HG03571 (cell line): ENCODE results near the gene LRRC4B.

Source experiments
- ATAC-seq: cut with Tn5 transposase; IDR thresholded peaks from one replicate; pipeline ENCODE4 v1.9.1; 2021; ENCODE audit not compliant: unreplicated experiment

The LRRC4B gene

DNA sequence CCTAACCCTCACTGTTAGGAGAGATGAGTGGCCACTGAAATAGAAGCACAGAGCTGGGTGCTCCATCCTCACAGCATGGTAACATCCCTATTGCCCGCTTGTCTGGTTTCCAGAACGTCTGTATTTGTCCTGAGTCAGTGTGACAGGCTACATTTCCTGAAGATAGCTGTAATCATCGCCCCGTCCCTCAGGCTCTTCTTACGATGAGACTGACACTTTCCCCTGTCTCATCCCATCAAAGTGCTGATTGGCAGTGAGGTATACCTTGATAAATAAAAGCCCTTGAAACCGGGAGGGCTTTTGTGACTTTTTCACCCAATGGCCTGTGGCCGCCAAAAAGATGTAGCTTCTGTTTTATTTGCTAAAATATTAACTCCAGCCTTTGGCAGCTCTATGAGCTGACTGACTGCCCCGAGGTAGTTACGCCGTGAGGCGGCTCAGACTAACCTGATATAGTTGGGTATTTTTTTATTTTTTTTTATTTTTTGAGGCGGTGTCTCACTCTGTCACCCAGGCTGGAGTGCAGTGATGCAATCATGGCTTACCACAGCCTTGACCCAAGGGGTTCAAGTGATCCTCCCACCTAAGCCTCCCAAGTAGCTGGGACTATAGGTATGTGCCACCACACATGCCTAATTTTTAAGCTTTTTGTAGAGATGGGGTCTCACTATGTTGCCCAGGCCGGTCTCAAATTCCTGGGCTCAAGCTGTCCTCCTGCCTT lies 5.7 kb upstream of the LRRC4B start:
- no peak for ATAC-seq

DNA sequence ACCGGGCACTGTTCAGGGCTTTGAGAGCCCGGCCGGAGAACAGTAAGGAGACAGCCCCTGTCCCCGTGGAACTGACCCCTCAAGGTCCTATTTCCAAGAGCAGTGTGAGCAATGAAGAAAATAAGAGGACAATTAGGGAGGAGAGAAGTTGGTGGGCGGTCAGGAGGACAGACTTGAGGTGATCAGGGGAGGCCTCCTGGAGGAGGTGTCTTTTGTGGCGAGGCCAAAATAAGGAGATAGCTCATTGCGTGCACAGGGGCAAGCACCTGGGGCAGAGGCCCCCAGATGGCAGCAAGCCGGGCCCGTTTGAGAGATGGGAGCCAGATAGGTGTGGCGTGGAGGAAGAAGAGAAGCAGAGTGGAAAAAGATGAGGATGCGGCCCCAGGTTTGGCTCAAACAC lies 2.8 kb upstream of the LRRC4B start:
- no peak for ATAC-seq

DNA sequence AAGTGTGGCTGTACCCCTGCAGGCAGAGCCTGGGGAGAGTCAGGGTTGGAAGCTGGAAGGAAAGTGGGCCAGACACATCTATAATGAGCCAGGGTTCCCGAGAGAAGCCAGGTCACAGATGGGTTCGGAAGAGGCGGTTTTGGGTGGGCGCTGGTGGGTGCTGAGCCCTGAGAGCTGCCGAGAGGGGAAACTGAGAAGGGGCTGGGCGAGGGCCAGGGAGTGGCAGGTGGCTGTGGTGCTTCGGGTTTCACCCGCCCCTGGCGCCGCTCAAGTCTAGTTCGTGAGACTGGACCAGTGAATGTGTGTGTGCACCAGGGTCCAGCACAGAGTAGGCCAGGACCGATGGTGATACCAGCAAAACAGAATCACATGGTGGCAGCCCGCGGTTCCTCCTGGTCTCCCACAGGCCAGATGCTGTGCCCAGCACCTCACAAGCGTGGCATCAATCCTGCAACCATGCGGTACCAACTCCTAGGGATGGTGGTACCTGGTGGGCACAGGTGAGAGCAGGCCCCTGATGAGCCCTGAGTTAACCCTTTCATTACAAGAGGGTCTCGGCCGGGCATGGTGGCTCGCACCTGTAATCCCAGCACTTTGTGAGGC lies 1.8 kb upstream of the LRRC4B start:
- ATAC-seq = no peak

DNA sequence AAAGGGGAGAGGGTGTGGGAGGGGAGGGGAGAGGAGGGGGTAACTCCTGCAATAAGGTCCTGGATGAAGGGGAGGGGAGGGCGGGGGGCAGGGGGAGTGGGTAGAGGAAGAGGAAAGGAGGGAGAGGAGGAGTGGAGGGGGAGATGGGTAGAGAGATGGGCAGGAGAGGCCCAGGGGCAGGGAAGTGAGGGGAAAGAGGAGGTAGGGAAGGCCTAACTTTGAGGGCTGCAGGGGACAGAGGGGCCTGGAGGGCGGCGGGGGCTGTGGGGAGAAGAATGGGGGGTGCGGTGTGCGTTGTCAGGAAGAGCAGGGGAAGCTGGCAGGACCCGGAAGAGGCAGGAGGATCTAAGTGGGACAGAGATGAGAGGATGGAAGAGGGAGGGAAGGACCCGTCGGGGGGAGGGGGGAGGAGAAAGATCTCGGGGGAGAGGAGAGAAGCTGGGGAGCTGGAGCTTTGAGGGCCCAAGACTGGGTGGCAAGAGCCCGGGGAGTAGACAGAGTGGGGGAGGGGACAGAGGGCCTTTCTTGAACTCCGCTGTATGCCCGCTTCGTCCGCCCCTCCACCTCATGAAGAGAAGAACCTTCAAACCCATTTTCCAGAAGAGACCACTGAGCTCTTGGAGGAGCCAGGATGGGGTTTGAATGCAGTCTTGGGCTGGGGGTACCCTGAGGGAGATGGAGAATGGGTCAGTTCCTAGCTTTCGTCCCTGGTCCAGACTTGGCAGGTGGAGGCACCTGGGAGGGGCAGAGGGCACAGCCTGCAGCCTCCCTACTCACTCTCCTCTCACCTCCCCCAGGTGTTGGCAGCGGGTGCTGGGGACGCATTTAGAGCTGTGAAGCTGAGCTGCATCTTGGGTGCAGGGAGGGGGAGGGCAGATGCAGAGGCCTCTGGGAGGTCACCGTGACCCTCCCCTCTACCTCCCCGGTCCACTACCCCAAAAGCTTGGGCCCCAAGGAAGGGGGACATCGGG lies 778 bp upstream of the LRRC4B start:
- no peak for ATAC-seq

DNA sequence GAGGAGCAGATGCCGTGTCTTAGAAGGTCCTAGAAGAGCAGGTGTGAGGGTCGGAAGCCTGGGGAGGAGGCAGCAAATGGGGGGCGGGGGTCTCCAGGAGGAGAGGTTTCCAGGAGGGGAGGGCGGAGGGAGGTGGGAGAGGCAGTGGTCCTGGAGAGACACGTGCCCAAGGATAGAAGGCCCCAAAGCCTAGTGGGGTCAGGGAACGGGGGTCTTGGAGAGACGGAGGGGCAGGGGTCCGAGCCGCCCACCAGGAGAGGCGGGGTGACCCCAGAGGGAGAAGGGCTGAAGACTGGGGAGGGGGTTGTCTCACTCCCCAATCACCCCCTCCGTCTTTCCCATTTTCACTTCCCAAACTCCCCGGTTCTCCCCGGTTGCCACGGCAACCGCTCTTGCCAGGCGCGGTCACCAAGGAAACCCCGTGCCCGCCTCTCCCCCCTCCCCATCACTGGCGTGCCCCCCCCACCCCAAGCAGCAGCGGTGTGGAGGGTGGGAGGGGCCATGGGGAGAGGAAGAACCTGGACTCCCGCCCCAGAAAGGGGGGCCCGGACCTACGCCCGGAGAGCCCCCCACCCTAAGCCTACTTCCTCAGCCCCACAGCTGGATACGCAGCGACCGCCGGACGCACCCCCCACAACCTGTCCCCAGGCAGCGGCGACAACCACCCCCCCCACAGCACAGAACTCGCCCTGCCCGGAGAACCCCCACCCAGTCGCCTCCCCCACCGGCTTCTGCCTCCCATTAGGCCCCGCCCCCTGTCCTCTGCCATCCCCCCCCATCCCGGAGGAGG lies 988 bp downstream of the LRRC4B start:
- no peak for ATAC-seq

DNA sequence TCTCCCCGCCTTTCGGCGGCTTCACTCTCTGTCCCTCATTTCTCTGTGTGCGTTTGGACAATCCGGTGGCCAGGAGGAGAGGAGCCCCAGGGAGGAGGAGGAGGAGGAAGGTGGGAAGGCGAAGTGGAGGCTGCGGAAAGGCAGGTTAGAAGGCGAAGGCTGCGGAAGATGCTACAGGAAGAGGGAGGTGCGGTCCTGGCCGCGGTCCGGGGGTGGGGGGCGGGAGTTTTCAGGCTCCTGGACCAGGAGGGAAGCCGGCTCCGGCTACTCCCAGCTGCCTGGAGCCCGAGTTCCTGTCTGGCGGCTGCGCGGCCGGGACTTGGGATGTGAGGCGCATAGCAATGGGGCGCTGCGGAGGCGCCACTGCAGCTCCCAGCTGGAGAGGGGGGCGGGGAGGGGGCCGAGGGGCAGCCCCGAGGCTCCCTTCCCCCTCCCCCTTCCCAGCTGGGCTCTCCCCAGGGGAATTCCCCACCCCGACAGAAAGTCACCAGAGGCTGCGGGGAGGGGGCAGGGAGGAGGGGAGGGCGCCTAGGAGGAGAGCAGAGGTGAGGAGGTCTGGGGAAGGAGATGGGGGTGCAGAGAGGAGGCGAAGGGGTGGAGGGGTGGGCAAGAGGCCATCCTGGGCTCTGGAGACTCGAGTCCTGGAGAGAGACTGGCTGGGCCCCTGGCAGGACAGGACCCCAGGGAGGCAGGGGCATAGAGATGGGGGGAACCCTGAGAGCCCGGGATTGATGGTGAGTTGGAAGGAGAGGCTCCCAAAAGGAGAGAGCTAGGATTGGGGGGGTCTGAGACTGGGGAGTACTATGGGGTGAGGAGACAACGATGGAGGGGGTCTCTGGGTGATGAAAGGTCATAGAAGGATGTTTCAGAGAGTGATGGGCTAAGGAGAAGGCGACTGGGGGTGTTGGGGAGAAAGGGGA lies 2.0 kb downstream of the LRRC4B start:
- ATAC-seq = no peak

DNA sequence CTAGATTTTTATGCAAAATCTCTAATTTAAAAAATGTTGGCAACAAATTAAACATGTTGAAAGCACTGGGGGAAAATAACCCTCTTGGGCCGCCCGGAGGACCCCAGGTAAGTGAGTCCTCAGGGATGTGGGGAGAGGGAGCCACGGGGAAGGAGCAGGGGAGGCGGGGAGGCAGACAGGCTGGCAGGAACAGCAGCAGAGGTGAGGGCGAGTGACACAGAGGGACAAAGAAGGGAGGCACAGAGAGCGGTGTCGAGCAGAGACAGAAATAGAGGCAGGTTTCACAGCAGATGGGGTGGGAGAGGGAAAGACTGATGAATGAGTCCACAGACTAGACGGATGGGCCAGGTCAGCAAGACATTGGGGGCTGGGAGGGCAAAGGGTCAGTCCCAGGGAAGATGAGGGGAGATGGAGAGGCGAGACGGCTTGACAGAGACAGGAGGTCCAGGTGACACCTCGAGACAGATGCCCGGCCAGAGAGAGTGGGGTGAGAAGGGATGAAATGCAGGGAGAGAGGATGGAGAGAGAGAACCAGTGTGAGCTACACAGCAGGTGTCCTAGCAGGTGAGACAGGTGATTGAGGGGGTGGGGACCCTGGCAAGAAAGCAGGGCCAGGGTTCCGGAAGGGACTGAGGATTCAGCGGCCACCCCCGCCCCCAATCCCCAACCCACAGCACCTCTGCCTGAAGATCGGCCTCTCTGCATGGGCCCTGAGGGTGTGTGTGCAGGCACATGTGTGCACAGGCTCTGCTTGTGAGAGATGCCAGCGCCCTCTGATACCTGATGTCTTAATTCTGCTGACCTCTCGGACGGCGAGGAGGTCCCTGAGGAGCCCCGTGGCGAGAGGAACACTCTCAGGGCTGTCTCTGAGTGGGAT lies 3.8 kb downstream of the LRRC4B start:
- no peak for ATAC-seq

DNA sequence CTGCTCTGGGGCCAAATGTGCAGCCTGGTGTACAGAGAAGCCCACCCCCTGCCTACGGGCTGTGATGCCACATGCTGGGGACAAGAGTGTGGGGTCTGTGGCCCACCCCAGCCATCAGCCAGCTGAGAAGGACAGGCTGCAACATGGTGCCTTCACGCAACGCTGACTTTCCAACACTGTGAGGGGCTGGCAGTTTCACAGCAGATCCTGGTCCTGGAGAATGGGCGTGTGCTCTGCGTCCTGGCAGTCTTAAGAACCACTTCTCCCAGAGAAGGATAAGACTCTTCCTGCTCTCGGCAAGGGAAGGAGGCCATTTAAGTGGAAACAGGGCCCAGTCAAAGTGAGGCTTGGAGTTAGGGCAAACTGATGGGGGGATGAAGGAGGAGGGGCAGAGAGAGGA lies 4.6 kb downstream of the LRRC4B start:
- ATAC-seq = no peak

DNA sequence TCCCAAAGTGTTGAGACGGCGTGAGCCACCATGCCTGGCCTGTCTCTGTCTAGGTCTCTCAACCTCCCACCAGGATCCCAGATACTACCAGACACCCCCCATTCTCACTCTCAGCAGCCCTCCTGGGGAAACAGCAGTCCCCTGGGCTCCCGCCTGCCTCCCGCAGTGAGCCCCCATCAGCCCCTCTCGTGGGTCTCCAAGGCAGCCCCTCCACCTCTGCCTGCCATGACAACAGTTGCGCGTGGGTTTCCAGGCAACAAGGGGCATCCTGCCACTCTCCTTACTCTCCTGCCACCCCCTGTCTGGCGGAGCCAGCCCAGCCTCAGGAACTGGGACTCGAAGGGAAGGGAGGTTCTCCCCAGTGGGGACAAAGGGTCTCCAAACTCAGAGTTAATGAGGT lies 5.2 kb downstream of the LRRC4B start:
- ATAC-seq = no peak

DNA sequence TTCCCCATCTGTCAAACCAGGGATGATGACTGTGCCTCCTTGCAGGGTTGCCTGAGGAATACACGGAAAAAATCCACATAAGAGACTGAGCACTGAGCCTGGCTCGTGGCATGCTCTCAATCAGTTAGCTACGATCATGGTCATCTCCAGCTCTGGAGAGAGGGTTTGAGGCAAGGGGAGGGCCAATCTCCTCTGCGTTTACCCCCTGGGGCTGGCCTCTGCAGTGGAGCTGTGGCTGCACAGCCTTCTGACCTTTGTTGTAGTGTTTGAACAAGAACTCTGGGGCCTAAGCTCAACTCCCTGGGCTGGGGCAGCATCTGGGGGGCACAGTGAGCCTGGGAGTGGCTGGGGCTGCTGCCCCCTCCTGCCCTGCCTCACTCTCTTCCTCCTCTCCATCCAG lies 5.9 kb downstream of the LRRC4B start:
- ATAC-seq = no peak

DNA sequence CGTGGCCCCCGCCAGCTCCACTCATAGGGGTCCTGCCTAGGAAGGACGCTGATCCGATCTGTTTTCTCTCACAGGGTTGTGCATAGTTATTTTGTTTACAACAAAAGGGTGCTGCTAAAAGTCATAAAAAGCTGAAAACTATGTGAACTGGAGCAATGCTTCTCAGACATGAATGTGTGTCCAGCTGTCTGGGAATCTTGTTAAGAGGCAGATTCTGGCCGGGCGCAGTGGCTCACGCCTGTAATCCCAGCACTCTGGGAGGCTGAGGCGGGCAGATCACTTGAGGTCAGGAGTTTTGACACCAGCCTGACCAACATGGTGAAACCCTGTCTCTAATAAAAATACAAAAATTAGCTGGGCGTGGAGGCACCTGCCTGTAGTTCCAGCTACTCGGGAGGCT lies 8.6 kb downstream of the LRRC4B start:
- no peak for ATAC-seq

DNA sequence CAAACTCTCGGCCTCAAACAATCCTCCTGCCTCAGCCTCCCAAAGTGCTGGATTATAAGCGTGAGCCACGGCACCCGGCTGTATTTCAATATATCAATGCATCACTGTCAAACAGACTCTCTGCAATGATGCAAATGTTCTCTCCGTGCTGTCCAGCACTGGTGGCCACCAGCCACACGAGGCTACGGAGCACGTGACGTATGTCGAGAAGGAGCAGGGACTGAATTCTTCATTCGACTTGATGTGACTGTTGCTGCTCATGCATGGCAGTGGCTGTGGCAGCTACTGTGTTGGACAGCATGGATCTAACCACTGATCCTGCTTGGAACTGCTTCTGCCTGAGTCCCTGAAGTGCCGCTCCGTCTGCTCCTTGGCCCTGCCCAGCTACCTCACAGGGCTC lies 9.8 kb downstream of the LRRC4B start:
- ATAC-seq = no peak

DNA sequence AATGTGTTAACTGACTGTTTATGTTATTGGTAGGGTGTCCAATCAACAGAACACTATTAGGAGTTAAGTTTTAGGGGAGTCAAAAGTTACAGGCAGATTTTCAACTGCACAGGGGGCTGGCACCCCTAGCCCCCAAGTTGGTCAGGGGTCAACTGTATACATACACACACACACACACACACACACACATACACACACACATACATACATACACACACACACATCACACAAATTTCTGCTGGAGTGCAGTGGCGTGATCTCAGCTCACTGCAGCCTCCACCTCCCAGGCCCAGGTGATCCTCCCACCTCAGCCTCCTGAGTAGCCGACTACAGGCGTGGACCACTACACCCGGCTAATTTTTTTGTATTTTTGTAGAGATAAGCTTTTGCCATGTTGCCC lies 10.2 kb downstream of the LRRC4B start:
- ATAC-seq = no peak

DNA sequence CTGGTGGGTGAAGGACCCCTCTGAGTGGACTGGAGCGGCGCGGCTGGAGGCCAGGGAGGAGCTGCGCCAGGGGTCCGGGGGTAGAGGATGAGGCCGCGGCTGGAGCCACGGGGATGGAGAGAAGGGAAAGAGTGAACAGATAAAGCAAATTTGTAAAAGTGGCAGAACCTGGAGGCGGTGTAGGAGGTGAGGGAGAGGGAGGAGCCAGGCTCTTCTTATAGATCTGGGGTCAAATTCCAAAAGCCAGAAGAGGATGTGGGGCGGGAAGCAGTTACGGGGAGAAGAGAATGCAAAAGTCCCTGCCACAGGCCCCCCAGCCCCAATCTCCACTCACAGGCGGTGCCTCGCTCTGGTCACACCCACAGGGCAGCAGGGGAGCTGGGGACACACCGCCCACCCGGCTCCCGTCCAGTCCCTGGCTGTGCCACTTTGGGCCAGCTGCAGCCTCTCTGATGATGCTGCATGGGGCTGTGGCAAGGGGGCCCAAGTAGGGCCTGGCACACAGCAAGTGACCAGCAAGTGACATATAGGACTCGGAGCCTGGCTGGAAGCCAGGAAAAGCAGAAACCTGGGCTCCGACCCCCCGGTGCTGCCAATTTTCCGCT lies 11.1 kb downstream of the LRRC4B start:
- no peak for ATAC-seq

DNA sequence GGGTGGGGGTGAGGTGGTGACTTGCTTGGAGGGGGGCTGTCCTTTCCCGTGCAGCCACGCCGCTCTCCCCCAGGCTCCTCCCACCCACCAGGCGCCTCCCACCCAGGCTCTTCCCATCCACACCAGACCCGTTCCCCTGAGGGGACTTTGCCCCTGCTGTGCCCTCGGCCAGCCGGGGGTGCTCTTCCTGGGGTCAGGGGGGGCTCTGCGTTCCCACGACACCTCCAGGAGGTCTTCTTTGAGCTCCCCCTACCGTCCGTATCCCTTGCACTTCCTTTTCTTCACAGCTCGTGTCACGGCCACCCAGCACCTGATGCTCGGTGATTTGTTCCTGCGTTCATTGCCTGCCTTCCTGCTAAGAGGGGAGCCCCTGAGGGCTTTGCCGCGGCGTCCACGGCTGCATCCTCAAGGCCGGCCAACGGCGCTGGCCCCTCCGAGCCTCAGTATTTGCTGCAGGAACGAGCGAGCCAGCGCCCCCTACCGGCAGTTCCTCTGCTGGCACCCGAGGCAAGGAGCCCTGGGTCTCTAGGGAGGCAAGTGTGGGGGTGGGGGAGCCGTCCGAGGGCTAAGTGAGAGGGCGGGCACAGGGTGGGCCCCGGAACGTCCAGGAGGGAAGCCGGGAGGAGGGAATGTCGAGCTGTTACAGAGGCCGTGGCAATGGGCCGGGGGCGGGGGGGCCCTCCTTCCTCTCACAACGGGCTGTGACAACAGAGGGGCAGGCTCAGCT lies 11.8 kb downstream of the LRRC4B start:
- ATAC-seq = no peak

DNA sequence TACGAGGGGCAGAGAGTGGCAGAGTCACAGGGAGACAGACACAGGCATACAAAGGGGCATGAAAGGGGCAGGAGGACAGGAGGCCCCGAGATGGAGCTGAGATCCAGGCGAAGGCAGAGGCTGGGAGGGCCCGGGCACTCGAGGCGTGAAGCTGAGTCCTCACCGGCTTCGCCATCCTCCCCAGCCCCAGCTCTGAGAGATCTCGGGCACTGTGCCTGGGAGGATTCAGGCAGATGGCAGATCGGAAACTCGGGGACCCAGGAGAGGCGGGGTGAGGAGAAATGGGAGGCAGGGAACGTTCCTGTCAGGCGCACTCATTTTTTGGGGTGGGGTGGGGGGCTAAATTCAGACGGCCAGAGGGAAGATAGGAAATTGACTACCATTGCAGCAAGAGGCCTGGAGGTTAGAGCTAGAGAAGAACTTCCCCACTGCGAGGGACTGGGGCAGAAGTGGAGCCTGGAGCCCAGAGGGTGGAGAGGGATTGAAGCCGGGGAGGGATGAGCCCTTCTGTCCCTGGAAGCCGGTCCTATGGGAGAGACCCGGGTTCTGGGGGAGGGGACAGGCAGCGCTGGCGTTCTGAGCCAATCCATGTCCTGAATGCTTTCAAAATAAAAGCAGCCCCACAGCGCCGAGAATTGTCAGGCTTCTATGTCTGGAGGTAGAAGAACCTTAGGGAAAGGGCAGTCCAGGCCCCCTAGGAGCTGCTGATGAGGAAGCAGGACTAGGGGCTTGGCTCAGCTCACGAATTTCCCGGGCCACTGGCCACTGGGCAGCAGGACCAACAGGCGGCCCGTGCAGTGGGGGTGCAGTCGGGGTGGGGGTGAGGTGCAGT lies 12.6 kb downstream of the LRRC4B start:
- ATAC-seq = no peak

DNA sequence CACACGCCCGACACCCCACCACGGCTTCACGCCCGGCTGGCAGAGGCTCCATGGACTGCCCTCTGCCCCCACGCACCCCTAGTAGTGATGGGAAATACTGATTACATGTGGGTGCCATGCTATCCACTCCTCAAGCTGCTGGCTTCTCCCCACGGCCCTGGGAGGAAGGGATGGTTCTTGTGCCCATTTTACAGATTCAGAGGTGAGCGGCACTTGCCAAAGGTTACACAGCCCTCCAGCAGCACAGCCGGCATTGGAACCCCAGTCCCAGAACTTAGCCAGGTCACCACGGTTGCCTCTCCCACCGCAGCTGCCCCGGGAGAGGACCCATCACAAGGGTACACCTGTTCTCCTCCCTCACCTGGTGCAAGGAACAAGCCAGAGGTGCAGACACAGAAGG lies 13.2 kb downstream of the LRRC4B start:
- ATAC-seq = no peak
